ENCODE data around the gene KCNK10.

DNA sequence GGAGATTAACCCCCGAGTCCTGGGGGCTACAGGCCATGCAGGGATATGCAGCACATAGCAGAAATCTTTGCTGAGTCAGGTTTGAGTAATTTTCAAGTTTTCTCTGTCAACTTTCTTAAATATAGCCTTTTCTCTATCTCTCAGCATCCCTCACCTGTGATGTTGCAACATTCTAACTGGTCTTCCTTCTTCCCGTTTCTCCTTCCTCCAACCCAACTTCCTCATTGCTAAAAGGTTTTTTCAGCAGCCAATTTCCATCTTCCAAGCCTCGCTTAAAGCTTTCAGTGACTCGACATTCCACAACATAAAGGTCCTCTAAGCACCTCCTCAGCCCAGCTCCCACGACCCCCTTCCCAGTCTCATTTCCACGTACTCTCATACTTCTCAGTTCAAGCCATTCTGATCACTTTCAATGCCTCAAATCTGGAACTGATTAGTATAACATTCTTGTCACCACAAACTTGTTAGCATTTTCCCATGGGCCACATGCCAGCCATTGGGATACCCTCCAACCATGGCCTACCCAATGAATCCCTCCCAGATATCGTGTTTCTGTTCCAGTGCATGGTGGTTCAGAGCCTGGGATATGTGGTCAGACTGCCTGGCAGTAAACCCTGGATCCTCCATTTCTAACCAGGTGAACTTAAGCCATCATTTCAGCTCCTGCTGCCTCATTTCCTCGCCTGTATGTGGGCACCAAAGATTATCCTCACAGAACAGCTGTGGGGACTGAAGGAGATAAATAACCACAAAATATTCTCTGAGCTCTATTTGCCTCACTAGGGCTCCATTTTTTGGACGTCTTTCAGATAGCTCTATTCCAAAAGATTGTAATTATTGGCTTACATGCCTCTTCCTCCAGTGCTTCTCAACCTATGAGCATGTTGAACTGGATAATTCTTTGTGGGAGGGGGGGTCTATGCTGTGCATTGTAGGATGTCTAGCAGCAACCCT is 65.8 kb downstream of the KCNK10 start:
- TF ChIP-seq, protein P1, sequence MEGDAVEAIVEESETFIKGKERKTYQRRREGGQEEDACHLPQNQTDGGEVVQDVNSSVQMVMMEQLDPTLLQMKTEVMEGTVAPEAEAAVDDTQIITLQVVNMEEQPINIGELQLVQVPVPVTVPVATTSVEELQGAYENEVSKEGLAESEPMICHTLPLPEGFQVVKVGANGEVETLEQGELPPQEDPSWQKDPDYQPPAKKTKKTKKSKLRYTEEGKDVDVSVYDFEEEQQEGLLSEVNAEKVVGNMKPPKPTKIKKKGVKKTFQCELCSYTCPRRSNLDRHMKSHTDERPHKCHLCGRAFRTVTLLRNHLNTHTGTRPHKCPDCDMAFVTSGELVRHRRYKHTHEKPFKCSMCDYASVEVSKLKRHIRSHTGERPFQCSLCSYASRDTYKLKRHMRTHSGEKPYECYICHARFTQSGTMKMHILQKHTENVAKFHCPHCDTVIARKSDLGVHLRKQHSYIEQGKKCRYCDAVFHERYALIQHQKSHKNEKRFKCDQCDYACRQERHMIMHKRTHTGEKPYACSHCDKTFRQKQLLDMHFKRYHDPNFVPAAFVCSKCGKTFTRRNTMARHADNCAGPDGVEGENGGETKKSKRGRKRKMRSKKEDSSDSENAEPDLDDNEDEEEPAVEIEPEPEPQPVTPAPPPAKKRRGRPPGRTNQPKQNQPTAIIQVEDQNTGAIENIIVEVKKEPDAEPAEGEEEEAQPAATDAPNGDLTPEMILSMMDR (IDR thresholded peaks at IDR 0.05 in 4 of 5, conservative IDR thresholded peaks at IDR 0.05 in 1 of 5): no peak
- TF ChIP-seq POLR2A (IDR thresholded peaks at IDR 0.05): no peak

All from gastrocnemius medialis (tissue), 4 donors.